ENCODE data around the gene TMOD2. TPM values are rescaled to one million over a fixed set of nuclear protein-coding genes. Genes with fewer than 3 reads are reported as not detected.

The TMOD2 gene
- total RNA-seq, 4 donors from 2014 or later = 1.0 to 4.8 (median 2.4) TPM

DNA sequence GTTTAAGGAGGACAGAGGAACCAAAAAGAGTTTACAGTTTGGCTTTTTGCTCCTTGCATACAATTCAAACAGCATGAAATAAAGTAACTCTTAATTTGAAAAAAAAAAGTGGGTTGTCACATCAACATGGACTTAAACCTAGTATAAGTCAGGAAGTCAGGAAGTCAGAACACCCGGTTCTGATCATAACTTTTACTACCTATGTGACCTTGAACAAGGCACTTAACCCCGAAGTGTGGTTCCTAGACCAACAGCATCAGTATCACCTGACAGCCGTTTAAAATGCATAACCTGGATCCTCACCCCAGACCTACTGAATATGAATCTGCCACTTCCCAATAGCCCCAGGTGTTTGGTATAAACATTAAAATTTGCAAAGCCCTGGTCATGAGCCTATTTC, 32.7 kb upstream of the TMOD2 start:
- no peak overlapping the region for H3K27ac ChIP-seq
- H3K36me3 ChIP-seq = no peaks in the 10 kb centered on the region
- no peak for DNase-seq
- H3K4me1 ChIP-seq = peaks cover 0 to 4% of the 10 kb centered on the region in 2 donors
- no peak for ATAC-seq
- no peaks in the 10 kb centered on the region for H3K27me3 ChIP-seq
- in situ Hi-C loops (cut with MboI; ENCODE audit: low sequenced_read_pairs in 4 of 4) = no loop called here
- intact Hi-C loops (cut with DNase I; ENCODE audit: low total_unique reads) = no loop called here
- no peaks in the 10 kb centered on the region for H3K9me3 ChIP-seq
- H3K4me3 ChIP-seq = no peak overlapping the region
- TF ChIP-seq, protein P1, sequence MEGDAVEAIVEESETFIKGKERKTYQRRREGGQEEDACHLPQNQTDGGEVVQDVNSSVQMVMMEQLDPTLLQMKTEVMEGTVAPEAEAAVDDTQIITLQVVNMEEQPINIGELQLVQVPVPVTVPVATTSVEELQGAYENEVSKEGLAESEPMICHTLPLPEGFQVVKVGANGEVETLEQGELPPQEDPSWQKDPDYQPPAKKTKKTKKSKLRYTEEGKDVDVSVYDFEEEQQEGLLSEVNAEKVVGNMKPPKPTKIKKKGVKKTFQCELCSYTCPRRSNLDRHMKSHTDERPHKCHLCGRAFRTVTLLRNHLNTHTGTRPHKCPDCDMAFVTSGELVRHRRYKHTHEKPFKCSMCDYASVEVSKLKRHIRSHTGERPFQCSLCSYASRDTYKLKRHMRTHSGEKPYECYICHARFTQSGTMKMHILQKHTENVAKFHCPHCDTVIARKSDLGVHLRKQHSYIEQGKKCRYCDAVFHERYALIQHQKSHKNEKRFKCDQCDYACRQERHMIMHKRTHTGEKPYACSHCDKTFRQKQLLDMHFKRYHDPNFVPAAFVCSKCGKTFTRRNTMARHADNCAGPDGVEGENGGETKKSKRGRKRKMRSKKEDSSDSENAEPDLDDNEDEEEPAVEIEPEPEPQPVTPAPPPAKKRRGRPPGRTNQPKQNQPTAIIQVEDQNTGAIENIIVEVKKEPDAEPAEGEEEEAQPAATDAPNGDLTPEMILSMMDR (IDR thresholded peaks at IDR 0.05 in 4 of 5, conservative IDR thresholded peaks at IDR 0.05 in 1 of 5) = no peak
- no peak for TF ChIP-seq POLR2A (IDR thresholded peaks at IDR 0.05)

DNA sequence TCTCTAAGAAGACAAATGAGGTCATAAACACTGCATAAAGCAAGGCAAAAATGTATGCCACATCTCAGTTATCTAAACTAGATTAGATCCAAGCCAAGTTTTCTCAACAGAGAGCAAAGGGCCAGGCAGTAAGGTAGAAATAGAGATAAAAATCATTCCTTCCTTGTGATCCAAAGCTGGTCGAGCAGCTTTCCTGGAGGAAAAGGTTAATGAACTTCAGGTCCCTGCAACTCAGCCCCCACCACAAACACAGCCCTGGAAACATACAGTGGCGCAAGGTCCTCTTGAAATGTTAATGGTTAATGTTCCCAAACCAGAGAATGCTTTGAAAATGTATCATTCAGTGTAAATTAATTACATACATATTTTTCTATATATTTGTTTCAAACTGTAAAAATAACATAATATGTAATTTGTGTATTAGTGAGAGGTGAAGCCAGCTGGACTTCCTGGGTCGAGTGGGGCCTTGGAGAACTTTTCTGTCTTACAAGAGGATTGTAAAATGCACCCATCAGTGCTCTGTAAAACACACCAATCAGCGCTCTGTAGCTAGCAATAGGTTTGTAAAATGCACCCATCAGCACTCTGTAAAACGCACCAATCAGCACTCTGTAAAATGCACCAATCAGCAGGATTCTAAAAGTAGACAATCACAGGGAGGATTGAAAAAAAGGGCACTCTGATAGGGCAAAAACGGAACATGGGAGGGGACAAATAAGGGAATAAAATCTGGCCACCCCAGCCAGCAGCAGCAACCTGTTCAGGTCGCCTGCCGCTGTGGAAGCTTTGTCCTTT, 31.0 kb upstream of the TMOD2 start:
- no peak for DNase-seq
- ATAC-seq = no peak
- no peaks in the 10 kb centered on the region for H3K9me3 ChIP-seq
- no peak overlapping the region for H3K4me3 ChIP-seq
- TF ChIP-seq, protein P1 (IDR thresholded peaks at IDR 0.05 in 4 of 5, conservative IDR thresholded peaks at IDR 0.05 in 1 of 5) = no peak
- no peak for TF ChIP-seq POLR2A (IDR thresholded peaks at IDR 0.05)
- in situ Hi-C loops (cut with MboI; ENCODE audit: low sequenced_read_pairs in 4 of 4) = no loop called here
- no peaks in the 10 kb centered on the region for H3K36me3 ChIP-seq
- intact Hi-C loops (cut with DNase I; ENCODE audit: low total_unique reads) = no loop called here
- H3K4me1 ChIP-seq = peaks cover 10 to 16% of the 10 kb centered on the region in 2 donors
- H3K27me3 ChIP-seq = no peaks in the 10 kb centered on the region
- H3K27ac ChIP-seq = no peak overlapping the region

DNA sequence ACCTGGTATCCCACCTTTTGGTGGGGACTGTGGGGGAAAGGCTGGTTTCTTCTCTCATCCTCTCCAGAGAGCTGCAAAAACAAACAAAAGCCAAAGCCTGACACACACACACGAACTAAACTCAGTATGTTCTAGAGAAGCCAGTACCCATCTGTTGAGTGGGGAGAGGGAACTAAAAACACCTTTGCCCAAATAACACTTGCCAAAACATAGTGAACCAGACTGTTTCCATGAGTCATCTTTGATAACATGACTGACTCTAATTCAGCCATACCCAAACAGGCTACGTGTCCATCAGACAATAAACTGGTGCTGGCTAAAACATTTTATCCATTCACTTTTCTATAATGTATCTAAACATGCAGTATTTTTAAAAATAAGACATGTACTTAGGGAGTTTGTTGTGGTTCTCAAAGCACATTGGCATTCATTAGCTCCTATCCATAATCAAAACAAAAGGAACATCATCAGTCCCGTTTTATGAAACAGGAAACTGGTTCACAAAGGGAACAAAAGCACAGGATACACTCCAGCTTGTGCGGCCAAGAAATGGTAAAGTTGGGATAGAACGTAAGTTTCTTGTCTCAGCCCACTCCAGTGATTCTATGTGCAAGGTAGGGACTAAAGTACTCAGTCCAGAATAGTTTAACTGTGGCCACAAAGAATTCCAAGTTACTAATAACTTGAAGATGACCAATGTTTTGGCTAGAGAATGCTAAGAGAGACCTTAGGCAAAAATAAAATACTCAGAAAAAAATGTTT, 30.0 kb upstream of the TMOD2 start:
- Histone ChIP-seq H3K4me3 (no peak overlapping the region), H3K36me3 (no peaks in the 10 kb centered on the region), H3K27me3 (no peaks in the 10 kb centered on the region), H3K9me3 (no peaks in the 10 kb centered on the region), H3K4me1 (peaks cover 20 to 23% of the 10 kb centered on the region in 2 donors), H3K27ac (peak overlapping the region in 2 of 4 donors; percentile 28 to 33)
- intact Hi-C loops (cut with DNase I; ENCODE audit: low total_unique reads) = no loop called here
- no peak for TF ChIP-seq POLR2A (IDR thresholded peaks at IDR 0.05)
- TF ChIP-seq, protein P1 (IDR thresholded peaks at IDR 0.05 in 4 of 5, conservative IDR thresholded peaks at IDR 0.05 in 1 of 5) = no peak
- ATAC-seq = no peak
- no peak for DNase-seq
- in situ Hi-C loops (cut with MboI; ENCODE audit: low sequenced_read_pairs in 4 of 4) = no loop called here

DNA sequence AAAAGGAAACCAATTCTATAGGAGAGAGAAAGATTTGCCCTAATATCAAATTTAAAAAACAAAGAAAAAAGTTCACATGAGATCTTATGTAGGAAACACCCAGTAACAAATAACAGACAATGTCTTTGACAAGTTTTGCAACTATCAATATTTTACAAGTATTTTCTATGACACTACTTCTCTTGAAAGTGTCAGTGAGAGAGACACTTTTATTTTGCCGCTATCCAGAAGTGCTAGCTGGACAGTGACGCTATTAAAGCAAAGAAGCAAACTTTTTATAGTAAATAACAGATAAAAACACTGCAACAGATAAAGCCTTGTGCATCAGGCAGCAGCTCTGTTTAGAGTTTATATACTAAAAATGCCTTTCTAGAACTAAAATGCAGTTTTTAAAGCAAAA, 27.2 kb upstream of the TMOD2 start:
- peaks cover 22 to 28% of the 10 kb centered on the region in 2 donors for H3K4me1 ChIP-seq
- H3K36me3 ChIP-seq = no peaks in the 10 kb centered on the region
- DNase-seq (no peak), ATAC-seq (no peak)
- TF ChIP-seq, protein P1 (IDR thresholded peaks at IDR 0.05 in 4 of 5, conservative IDR thresholded peaks at IDR 0.05 in 1 of 5) = no peak
- TF ChIP-seq POLR2A (IDR thresholded peaks at IDR 0.05) = no peak
- intact Hi-C loops (cut with DNase I; ENCODE audit: low total_unique reads) (no loop called here), in situ Hi-C loops (cut with MboI; ENCODE audit: low sequenced_read_pairs in 4 of 4) (no loop called here)
- H3K27me3 ChIP-seq = no peaks in the 10 kb centered on the region
- no peaks in the 10 kb centered on the region for H3K9me3 ChIP-seq
- H3K27ac ChIP-seq = no peak overlapping the region
- no peak overlapping the region for H3K4me3 ChIP-seq
